Measurements from ENCODE around the gene RFXAP.

DNA sequence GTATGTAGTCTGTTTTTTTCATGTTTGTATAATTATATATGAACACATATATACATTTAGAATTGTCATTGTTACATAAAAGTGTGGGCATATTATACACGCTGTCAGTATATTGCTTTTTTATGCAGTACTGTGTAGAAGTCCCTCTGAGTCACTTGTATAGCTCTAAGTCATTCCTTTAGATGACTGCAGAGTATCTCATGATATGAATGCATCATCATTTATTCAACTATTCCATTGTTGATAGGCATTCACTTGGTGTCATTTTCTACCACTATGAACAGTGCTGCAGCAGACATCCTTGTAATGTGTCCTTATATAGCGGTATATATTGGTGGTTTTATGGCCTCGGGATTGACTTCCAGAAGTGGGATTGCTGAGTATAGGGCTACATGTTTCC is 15.3 kb downstream of the RFXAP start:
- TF ChIP-seq JUN (IDR thresholded peaks at IDR 0.05; ENCODE audit: borderline replicate concordance, insufficient read depth, insufficient read length, low read depth) (no peak), CTCF (IDR thresholded peaks at IDR 0.05; ENCODE audit: extremely low read depth in 1 of 2, insufficient read depth in 1 of 2, low read depth in 1 of 2, low read length in 2 of 2) (no peak), POLR2A (IDR thresholded peaks at IDR 0.05; ENCODE audit: low read depth, low read length) (no peak), POLR2AphosphoS5 (IDR thresholded peaks at IDR 0.05; ENCODE audit: insufficient read depth, low read depth, low read length) (no peak)
- TF ChIP-seq, protein P1, sequence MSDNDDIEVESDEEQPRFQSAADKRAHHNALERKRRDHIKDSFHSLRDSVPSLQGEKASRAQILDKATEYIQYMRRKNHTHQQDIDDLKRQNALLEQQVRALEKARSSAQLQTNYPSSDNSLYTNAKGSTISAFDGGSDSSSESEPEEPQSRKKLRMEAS (IDR thresholded peaks at IDR 0.05; ENCODE audit: insufficient read depth, insufficient read length) = no peak
